GM23338 (cell line): Measurements from ENCODE around the gene KIF1C. TPM values are rescaled to one million over a fixed set of nuclear protein-coding genes. Genes with fewer than 3 reads are reported as not detected.
A peak's percentile ranks its signal among the peaks of the same experiment; 100 is the strongest.

ENCODE experiments used
- ATAC-seq: fragments of 200-7000 bp; cut with Tn5 transposase; 3 replicates; pipeline ENCODE4 v1.9.1; 2020
- DNase-seq: peaks from one replicate; pipeline ENCODE4 v3.0.0-alpha.2; 2015; ENCODE audit warnings: low spot score
- H2AFZ ChIP-seq: fragments of 200-600 bp; sonication (generic); 2 replicates; pipeline ENCODE4 v1.8.0; 2016; ENCODE audit warnings: antibody characterized with exemption, mild to moderate bottlenecking, moderate library complexity
- H3F3A ChIP-seq: fragments of 200-600 bp; sonication (generic); replicated peaks from 2 replicates; pipeline ENCODE4 v1.8.0; 2017; ENCODE audit warnings: antibody characterized with exemption, mixed run types, low read depth
- H3K27ac ChIP-seq: fragments of 200-600 bp; sonication (generic); 2 replicates; pipeline ENCODE4 v1.6.1; 2016; ENCODE audit warnings: low read depth
- H3K27me3 ChIP-seq: fragments of 200-600 bp; sonication (generic); 2 replicates; pipeline ENCODE4 v1.8.0; 2016; ENCODE audit warnings: mild to moderate bottlenecking, mixed run types, moderate library complexity; ENCODE audit not compliant: insufficient read depth
- H3K36me3 ChIP-seq: fragments of 200-600 bp; sonication (generic); 2 replicates; pipeline ENCODE4 v1.8.0; 2016; ENCODE audit warnings: mild to moderate bottlenecking; ENCODE audit not compliant: insufficient read depth
- H3K4me1 ChIP-seq: fragments of 200-600 bp; sonication (generic); 2 replicates; pipeline ENCODE4 v1.8.0; 2016; ENCODE audit warnings: mild to moderate bottlenecking, moderate library complexity; ENCODE audit not compliant: insufficient read depth
- H3K4me2 ChIP-seq: fragments of 200-600 bp; sonication (generic); 2 replicates; pipeline ENCODE4 v1.7.1; 2017; ENCODE audit warnings: mixed run types
- H3K4me3 ChIP-seq: fragments of 200-600 bp; sonication (generic); 2 replicates; pipeline ENCODE4 v1.6.1; 2016; ENCODE audit warnings: mixed run types
- H3K79me2 ChIP-seq: fragments of 200-600 bp; sonication (generic); replicated peaks from 2 replicates; pipeline ENCODE4 v1.8.0; 2017; ENCODE audit warnings: mild to moderate bottlenecking; ENCODE audit not compliant: insufficient read depth
- H3K9me2 ChIP-seq: fragments of 200-600 bp; sonication (generic); 2 replicates; pipeline ENCODE4 v1.8.0; 2017; ENCODE audit not compliant: insufficient read depth
- H4K20me1 ChIP-seq: fragments of 200-600 bp; sonication (generic); replicated peaks from 2 replicates; pipeline ENCODE4 v1.8.0; 2017; ENCODE audit warnings: mild to moderate bottlenecking; ENCODE audit not compliant: insufficient read depth
- H3K27ac Mint-ChIP-seq: 2 replicates; pipeline ENCODE4 v1.8.0; 2020; ENCODE audit warnings: inconsistent platforms, mild to moderate bottlenecking, moderate library complexity, mixed read lengths
- H3K27me3 Mint-ChIP-seq: 3 replicates; pipeline ENCODE4 v1.8.0; 2022; ENCODE audit warnings: low read depth, mild to moderate bottlenecking, moderate library complexity, mixed read lengths, inconsistent platforms; ENCODE audit not compliant: insufficient read depth, poor library complexity
- H3K36me3 Mint-ChIP-seq: 3 replicates; pipeline ENCODE4 v1.8.0; 2021; ENCODE audit warnings: low read depth, mild to moderate bottlenecking, inconsistent platforms, moderate library complexity, mixed read lengths
- H3K4me1 Mint-ChIP-seq: 3 replicates; pipeline ENCODE4 v1.8.0; 2020; ENCODE audit warnings: mild to moderate bottlenecking, inconsistent platforms, mixed read lengths
- H3K4me3 Mint-ChIP-seq: 3 replicates; pipeline ENCODE4 v1.8.0; 2021; ENCODE audit warnings: moderate library complexity, mild to moderate bottlenecking, inconsistent platforms, mixed read lengths
- H3K9me3 Mint-ChIP-seq: 3 replicates; pipeline ENCODE4 v1.8.0; 2020; ENCODE audit warnings: moderate library complexity, mild to moderate bottlenecking, inconsistent platforms, mixed read lengths
- NANOG ChIP-seq: IDR thresholded peaks from 2 replicates; pipeline ENCODE4 v1.6.1; 2016; ENCODE audit warnings: antibody characterized with exemption, borderline replicate concordance
- POLR2AphosphoS5 ChIP-seq: IDR thresholded peaks from 2 replicates; pipeline ENCODE4 v1.6.1; 2016; ENCODE audit warnings: antibody characterized with exemption, low read depth
- REST ChIP-seq: IDR thresholded peaks from one replicate; pipeline ENCODE4 v1.6.1; 2018; ENCODE audit warnings: antibody characterized with exemption; ENCODE audit not compliant: unreplicated experiment
- STAT1 ChIP-seq: IDR thresholded peaks from one replicate; pipeline ENCODE4 v1.6.1; 2016; ENCODE audit warnings: antibody characterized with exemption; ENCODE audit not compliant: unreplicated experiment
- polyA plus RNA-seq: library from polyadenylated mRNA; unstranded; fragments of >200 nt; fragmentation: Nextera tagmentation; extraction: Ambion mirVana; gene quantifications from 2 replicates; pipeline ENCODE4 v1.2.1, GENCODE V29; 2016
- total RNA-seq: library from RNA; depleted of rRNA; stranded (reverse); fragments of >200 nt; shearing (Covaris generic); gene quantifications from 2 replicates; pipeline ENCODE4 v1.2.3, GENCODE V29; 2014
- TF ChIP-seq, protein P1 (sequence below): IDR thresholded peaks from 2 replicates; pipeline ENCODE4 v1.6.1; 2016; ENCODE audit warnings: antibody characterized with exemption

Gene KIF1C
- total and polyA plus RNA-seq, 2 experiments from 2014 or later = 13.5 to 61.4 TPM

DNA sequence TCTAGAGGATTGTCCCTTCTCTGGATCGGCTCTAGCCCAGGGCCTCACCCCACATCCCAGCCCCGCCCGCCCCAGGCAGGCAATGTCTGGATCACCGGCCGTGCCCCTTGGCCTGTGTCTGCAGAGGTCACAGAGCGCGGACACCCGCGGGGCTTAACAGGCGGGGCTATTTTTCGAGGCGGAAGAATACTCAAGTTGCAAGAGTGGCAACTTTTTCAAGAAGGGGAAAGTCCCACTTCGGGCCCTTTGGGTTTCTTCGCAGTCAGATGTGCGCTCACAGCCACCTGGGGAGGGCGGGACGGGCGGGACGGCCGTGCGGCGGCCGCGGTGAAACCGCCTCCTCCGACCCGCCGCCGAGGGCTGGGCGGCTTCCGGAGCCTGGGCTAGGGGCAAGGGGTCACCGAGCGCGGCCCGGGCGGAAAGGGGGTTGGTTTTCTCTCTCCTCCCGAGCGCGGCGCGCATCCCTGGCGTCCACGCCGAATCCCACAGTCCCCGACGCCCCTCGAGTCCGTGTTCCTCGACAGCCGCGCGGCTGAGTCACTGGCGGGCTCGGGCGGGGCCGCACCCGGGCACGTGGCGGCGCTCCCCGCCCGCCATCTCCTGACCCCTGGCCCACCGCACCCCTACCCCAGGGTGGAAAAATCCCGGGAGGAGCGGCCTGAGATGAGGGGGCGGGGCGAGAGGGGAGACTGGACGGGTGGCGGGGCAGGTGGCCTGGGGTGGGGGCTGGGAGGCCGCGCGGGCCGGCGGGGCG is 48.3 kb upstream of the KIF1C start (continued):
- TF ChIP-seq REST (no peak), STAT1 (no peak), NANOG (no peak)
- TF ChIP-seq, protein P1, sequence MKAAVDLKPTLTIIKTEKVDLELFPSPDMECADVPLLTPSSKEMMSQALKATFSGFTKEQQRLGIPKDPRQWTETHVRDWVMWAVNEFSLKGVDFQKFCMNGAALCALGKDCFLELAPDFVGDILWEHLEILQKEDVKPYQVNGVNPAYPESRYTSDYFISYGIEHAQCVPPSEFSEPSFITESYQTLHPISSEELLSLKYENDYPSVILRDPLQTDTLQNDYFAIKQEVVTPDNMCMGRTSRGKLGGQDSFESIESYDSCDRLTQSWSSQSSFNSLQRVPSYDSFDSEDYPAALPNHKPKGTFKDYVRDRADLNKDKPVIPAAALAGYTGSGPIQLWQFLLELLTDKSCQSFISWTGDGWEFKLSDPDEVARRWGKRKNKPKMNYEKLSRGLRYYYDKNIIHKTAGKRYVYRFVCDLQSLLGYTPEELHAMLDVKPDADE = no peak; the same call in 1 of the 2 replicates

DNA sequence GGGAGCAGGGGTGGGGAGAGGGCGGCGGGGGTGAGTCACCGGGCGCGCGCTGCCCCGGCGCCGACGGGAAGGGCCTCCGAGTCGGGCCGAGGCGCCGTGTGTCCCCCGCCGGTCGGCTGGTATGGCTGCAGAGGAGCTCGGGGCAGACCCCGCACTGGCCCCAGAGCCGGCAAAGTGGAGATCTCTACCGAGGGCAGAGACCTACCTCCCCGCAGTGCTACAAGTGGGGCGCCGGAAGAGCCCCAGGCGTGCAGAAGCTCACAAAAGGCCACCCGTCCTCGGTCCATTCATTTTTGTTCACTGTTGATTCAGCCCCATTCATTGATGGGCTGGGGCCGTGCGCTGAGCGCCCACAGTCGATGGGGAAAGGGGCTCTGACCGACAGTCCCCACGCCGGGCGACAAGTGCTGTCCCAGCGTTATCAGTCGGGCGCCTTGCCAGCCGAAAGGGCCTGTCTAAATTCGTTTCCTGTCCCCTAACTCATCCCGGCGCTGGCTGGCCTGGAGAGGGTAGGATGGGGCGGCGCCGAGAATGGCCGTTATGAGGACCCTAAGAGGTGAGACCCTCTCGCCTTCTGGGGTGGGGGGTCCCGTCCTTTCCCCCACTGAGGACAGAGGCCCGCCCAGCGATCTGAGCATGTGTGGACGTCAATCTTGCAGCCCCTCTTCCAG is 47.5 kb upstream of the KIF1C start:
- Histone ChIP-seq H3F3A (peaks cover 22% of the 10 kb centered on the region), H4K20me1 (peaks cover 15% of the 10 kb centered on the region), H3K9me2 (no peaks in the 10 kb centered on the region), H2AFZ (peak overlapping the region; percentile 5; the same call in 1 of the 2 replicates), H3K27ac (peak overlapping the region; percentile 96), H3K4me3 (peak overlapping the region; percentile 96), H3K79me2 (peaks cover 30% of the 10 kb centered on the region), H3K4me1 (peaks cover 32% of the 10 kb centered on the region), H3K4me2 (peak overlapping the region; percentile 96), H3K36me3 (peaks cover 15% of the 10 kb centered on the region), H3K27me3 (no peaks in the 10 kb centered on the region)
- DNase-seq (peak; percentile 68), ATAC-seq (peak; percentile 18)
- Mint-ChIP-seq H3K4me3 (peak overlapping the region; percentile 88), H3K27ac (peak overlapping the region; percentile 95), H3K27me3 (peaks cover 27% of the 10 kb centered on the region), H3K4me1 (peaks cover 38% of the 10 kb centered on the region), H3K36me3 (peaks cover 27% of the 10 kb centered on the region), H3K9me3 (no peaks in the 10 kb centered on the region; the same call in 2 of the 3 replicates)
- TF ChIP-seq REST (no peak), POLR2AphosphoS5 (peak; percentile 18; the same call in 1 of the 2 replicates)
